ENCODE data around the gene CCDC106.

- TF ChIP-seq CTCF (conservative IDR thresholded peaks at IDR 0.05; ENCODE audit: low read length), result no peak
- TF ChIP-seq EZH2phosphoT487 (IDR thresholded peaks at IDR 0.05; ENCODE audit: borderline replicate concordance), result no peak
Measured at GRCh38 chr19:55694241-55694655, 46.2 kb downstream of the CCDC106 start.

All from Loucy (cell line).